HL-60/S4 treated with phorbol 12-myristate 13-acetate at 8.2 ng/mL for 4 days and 3 days (cell line): ENCODE measurements around the gene SCNN1G.
"Not testable (repeated sequence)": the region's sequence is repeated elsewhere in the genome, so short reads cannot be mapped to it uniquely, and the experiment has no call there.

Experiments
- in situ Hi-C: fragments of 300-500 bp; cut with MboI; formaldehyde crosslinking; loops from 2 replicates; pipeline ENCODE4 v1.15.0; 2022; ENCODE audit warnings: low sequenced_read_pairs

The SCNN1G gene

GRCh38 chr16:23248261-23249194 is 66.0 kb downstream of the SCNN1G start:
- in situ Hi-C loops = no loop called here

- in situ Hi-C loops = no loop called here
Measured at GRCh38 chr16:23249830-23250229, 67.3 kb downstream of the SCNN1G start.

GRCh38 chr16:23252310-23252709 is 69.8 kb downstream of the SCNN1G start:
- in situ Hi-C loops = no loop called here

DNA sequence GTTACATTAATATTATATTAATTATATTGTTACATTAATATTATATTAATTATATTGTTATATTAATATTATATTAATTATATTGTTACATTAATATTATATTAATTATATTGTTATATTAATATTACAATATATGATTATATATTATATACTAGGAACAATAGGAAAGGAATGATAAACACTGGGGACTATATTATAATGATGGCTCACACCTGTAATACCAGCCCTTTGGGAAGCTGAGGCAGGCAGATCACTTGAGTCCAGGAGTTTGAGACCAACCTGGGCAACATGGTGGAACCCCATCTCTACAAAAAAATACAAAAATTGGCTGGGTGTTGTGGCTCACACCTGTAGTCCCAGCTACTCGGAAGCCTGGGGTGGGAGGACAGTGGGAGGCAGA is 71.1 kb downstream of the SCNN1G start:
- in situ Hi-C loops = not testable (repeated sequence)

- in situ Hi-C loops = no loop called here
Measured at GRCh38 chr16:23254338-23254737, 71.8 kb downstream of the SCNN1G start.

DNA sequence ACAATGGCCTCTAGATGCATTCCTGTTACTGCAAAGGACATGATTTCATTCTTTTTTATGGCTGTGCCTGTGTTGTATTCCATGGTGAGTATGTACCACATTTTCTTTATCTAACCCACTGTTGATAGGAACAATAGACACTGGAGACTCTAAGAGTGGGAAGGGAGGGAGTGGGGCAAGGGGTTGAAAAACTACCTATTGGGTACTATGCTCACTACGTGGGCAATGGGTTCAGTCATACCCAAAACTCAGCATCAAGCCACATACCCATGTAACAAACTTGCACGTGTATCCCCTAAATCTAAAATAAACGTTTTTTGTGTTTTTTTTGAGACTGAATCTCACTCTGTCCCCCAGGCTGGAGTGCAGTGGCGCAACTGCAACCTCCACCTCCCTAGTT is 72.5 kb downstream of the SCNN1G start:
- in situ Hi-C loops = no loop called here

DNA sequence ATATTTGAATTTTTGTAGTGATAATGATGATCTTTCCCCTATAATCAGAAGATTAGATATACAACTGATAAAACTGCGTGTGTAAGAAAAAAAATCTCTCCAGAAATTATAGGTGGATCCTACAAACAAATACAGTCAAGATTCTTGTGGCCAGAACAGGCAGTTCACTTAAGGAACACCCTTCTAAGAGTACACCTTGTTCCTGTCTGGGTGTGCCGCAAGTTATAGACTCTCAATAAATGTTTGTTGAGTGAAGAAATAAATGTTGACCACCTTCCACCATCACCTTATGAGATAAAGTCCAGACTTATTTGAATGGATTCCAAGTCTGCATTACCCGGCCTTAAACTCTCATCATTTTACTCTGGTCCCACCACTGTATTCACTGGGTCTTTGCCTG is 73.9 kb downstream of the SCNN1G start:
- in situ Hi-C loops = no loop called here

- in situ Hi-C loops = no loop called here
Measured at GRCh38 chr16:23257682-23258081, 75.1 kb downstream of the SCNN1G start.

DNA sequence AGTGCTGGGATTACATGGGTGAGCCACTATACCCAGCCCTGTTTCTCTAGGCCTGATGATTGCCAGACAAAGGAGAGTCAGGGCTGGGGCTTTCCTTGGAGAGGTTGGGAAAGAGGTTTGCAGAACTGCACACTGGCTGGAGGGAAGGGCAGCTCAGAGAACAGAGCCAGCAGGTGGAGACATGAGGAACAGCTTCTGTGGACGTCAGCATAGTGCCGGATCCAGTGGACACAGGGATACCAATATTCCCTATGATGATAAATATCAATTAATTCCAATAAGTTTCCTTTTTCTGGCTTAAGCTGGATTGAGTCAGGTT is 76.3 kb downstream of the SCNN1G start:
- in situ Hi-C loops = no loop called here
